Kidney (tissue), 14 donors: ENCODE results near the gene TGFB1I1. TPM values are rescaled to one million over a fixed set of nuclear protein-coding genes. Genes with fewer than 3 reads are reported as not detected.

Experiments
- DNase-seq, 5 donors: peaks; one replicate each; pipeline ENCODE4 v3.0.0-alpha.2; 2013 to 2020
- FAIRE-seq: peaks from 2 replicates; lab custom pipeline; 2012; peaks lifted over from hg19 to GRCh38; lab: Jason Lieb, UNC
- H3K27ac ChIP-seq, 2 donors: one replicate each; pipeline ENCODE4 v1.7.0; 2013; ENCODE audit warnings: low read depth in 2 of 2, low read length in 2 of 2, inconsistent platforms in 1 of 2
- H3K27me3 ChIP-seq: one replicate; pipeline ENCODE4 v1.7.1; 2013; ENCODE audit warnings: low read length, inconsistent platforms; ENCODE audit not compliant: control insufficient read depth, insufficient read depth
- H3K36me3 ChIP-seq, 3 donors: one replicate each; pipeline versions ENCODE4 v1.7.0 to v1.7.1; 2013; ENCODE audit warnings: low read length in 3 of 3, control low read depth in 1 of 3, inconsistent platforms in 1 of 3; ENCODE audit not compliant: insufficient read depth in 3 of 3, control insufficient read depth in 2 of 3
- H3K4me1 ChIP-seq, 3 donors: one replicate each; pipeline versions ENCODE4 v1.7.0 to v1.7.1; 2013; ENCODE audit warnings: low read length in 3 of 3, inconsistent platforms in 1 of 3, low read depth in 1 of 3; ENCODE audit not compliant: control insufficient read depth in 2 of 3, insufficient read depth in 2 of 3
- H3K4me3 ChIP-seq, 3 donors: one replicate each; pipeline versions ENCODE4 v1.7.0 to v1.8.1; 2013; ENCODE audit warnings: low read length in 3 of 3, control low read depth in 1 of 3, inconsistent platforms in 1 of 3
- H3K9ac ChIP-seq, 3 donors: one replicate each; pipeline versions ENCODE4 v1.7.0 to v1.7.1; 2013; ENCODE audit warnings: low read length in 3 of 3, control low read depth in 1 of 3, inconsistent platforms in 1 of 3
- H3K9me3 ChIP-seq, 3 donors: one replicate each; pipeline versions ENCODE4 v1.7.0 to v1.7.1; 2013; ENCODE audit warnings: low read length in 3 of 3, control low read depth in 1 of 3, inconsistent platforms in 1 of 3; ENCODE audit not compliant: control insufficient read depth in 2 of 3, insufficient read depth in 1 of 3
- CTCF ChIP-seq: IDR thresholded peaks from 3 replicates; pipeline ENCODE4 v1.5.1; 2012; ENCODE audit warnings: mild to moderate bottlenecking, moderate library complexity, borderline replicate concordance; ENCODE audit not compliant: insufficient read depth; ENCODE audit errors: extremely low read depth
- intact Hi-C: fragments of 100-400 bp; cut with DNase I; formaldehyde crosslinking; loops from one replicate; pipeline ENCODE4 v1.11.1; 2022
- polyA plus RNA-seq: library from polyadenylated mRNA; stranded (reverse); fragments of 350-450 nt; fragmentation: Illumina TruSeq; extraction: RNeasy Lipid Tissue Mini Kit (QIAGEN cat#74804); gene quantifications from one replicate; pipeline ENCODE4 v1.2.3, GENCODE V29; 2014; ENCODE audit warnings: low read depth, low replicate concordance; ENCODE audit not compliant: insufficient read depth
- total RNA-seq: library from RNA; stranded (reverse); fragmentation: NEBNext Ultra II Directional; extraction: Animal tissue kit (Norgen Biotek cat#: 25700); gene quantifications from one replicate; pipeline ENCODE4 v1.2.1, GENCODE V29; 2021
- donor health status: control.
- donor health status: control.
- donor health status: control.
- donor health status: control.
- donor health status: control.
- donor health status: DM: yes; HTN: yes; CAD: no.
- donor health status: Normal renal cell carcinoma (clear cell type).

The TGFB1I1 gene
- total and polyA plus RNA-seq, 2 donors from 2014 or later: 27.5 to 54.4 TPM

DNA sequence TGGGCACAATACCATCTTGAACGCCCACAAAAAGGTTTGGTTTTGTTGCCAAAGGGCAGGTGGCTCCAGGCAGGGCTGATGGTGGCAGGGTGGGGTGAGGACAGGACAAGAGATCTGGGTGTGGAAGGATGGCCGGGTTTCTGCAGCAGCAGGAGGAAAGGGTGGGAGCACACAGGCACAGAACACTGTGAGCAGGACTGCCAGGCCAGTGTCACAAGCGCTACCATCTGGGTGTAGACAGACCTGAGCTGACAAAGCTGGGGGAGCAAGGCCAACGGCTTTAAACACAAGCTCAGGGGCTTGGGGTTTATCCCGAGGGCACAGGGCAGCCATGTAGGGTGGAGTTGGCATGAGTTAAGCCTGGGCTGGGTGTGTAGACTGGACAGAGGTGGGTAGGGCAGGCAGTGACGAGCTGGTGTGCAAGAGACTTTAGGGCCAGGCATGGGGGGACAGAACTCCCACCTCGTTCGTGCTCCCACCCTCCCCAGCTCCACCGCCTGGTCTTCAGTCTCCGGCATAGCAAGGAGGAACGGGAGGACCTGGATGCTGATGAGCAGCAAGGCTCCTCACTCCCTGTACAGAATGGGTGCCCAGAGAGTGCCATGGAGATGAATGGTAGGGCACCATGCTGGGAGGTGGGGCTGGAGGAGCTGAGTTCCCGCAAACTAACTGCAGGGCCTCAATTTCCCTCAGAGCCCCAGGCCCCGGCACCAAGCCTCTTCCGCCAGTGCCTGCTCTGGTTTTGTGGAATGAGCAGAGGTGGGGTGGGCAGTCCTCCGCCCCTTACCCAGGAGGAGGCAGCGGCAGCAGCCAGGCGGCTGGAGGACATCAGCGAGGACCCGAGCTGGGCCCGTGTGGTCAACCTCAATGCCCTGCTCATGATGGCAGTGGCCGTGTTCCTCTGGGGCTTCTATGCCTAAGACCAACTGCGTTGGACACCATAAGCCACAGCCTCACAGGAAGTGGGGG lies 17.9 kb downstream of the TGFB1I1 start:
- no peak overlapping the region for H3K9ac ChIP-seq
- no peaks in the 10 kb centered on the region for H3K9me3 ChIP-seq
- H3K4me1 ChIP-seq: peaks cover 0 to 15% (median 0%) of the 10 kb centered on the region in 3 donors
- no peaks in the 10 kb centered on the region for H3K27me3 ChIP-seq
- H3K36me3 ChIP-seq: peaks cover 0 to 18% (median 4%) of the 10 kb centered on the region in 3 donors
- intact Hi-C loops: no loop called here
- TF ChIP-seq CTCF: no peak
- no peak overlapping the region for H3K27ac ChIP-seq
- H3K4me3 ChIP-seq: no peak overlapping the region
- FAIRE-seq: no peak
- DNase-seq: peak in 1 of 5 donors; percentile 66

GRCh38 chr16:31491778-31492418 lies 19.9 kb downstream of the TGFB1I1 start:
- H3K4me1 ChIP-seq: peaks cover 0 to 15% (median 0%) of the 10 kb centered on the region in 3 donors
- H3K27me3 ChIP-seq: no peaks in the 10 kb centered on the region
- TF ChIP-seq CTCF: no peak
- DNase-seq: peak in 1 of 5 donors; percentile 35
- H3K4me3 ChIP-seq: no peak overlapping the region
- H3K27ac ChIP-seq: no peak overlapping the region
- H3K9ac ChIP-seq: no peak overlapping the region
- intact Hi-C loops: no loop called here
- no peaks in the 10 kb centered on the region for H3K9me3 ChIP-seq
- FAIRE-seq: no peak
- peaks cover 3 to 18% (median 4%) of the 10 kb centered on the region in 3 donors for H3K36me3 ChIP-seq

- Histone ChIP-seq H3K4me3 (no peak overlapping the region), H3K9ac (no peak overlapping the region), H3K9me3 (no peaks in the 10 kb centered on the region), H3K27ac (no peak overlapping the region), H3K27me3 (no peaks in the 10 kb centered on the region), H3K4me1 (peaks cover 0 to 3% (median 0%) of the 10 kb centered on the region in 3 donors), H3K36me3 (peaks cover 7 to 18% (median 9%) of the 10 kb centered on the region in 3 donors)
- FAIRE-seq (no peak), DNase-seq (no peak)
- TF ChIP-seq CTCF: no peak
- intact Hi-C loops: no loop called here
Observed at GRCh38 chr16:31493506-31494125, 21.7 kb downstream of the TGFB1I1 start.
